ENCODE data around the gene IL1RAP.

DNA sequence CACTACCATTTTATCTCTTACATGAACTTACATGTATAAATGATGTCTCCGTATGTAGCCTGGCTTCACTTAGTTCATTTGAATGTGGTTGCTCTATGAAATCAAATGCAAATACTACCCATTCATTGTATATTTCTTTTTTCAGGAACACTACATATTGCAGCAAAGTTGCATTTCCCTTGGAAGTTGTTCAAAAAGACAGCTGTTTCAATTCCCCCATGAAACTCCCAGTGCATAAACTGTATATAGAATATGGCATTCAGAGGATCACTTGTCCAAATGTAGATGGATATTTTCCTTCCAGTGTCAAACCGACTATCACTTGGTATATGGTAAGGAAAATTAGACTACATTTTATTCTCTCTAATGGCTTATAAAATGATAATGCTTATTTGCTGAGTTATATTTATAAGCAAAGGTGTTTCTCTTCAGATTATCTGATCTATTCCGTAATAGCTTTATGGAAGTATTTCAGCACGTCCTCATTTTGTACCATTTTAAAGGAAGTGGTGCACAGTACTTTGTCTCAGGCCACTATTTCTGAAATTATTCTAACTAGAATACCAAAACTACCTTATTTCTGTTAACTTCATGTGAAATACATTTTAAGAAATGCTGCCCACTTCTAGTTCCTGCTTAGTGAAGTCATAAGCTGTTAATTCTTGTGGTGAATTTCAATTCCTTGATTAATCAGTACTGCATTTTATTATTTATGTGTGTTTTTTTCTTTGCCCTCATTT, 95.1 kb downstream of the IL1RAP start:
- TF ChIP-seq CTCF (IDR thresholded peaks at IDR 0.05) (no peak), POLR2A (IDR thresholded peaks at IDR 0.05) (no peak)
